SKM-1 (cell line): ENCODE data around the gene KCTD1.

Experiments
- DNase-seq: peaks from one replicate; lab custom pipeline; 2025; ENCODE audit not compliant: unreplicated experiment; lab: John Stamatoyannopoulos, UW

The KCTD1 gene

GRCh38 chr18:26548415-26549262, at the start of gene KCTD1:
TSS of gene KCTD1 (minus strand) at chr18:26548553. CDS start at chr18:26548536, 17 bp downstream.
- peak; percentile 55 for DNase-seq

GRCh38 chr18:26593365-26594320, 45.3 kb upstream of the KCTD1 start:
- no peak for DNase-seq

GRCh38 chr18:26584745-26585144, 36.4 kb upstream of the KCTD1 start:
- DNase-seq = no peak

GRCh38 chr18:26579941-26580618, 31.7 kb upstream of the KCTD1 start:
- no peak for DNase-seq

GRCh38 chr18:26575865-26576217, 27.5 kb upstream of the KCTD1 start:
- DNase-seq = no peak

GRCh38 chr18:26574958-26575864, 26.9 kb upstream of the KCTD1 start:
- DNase-seq = no peak

GRCh38 chr18:26568926-26569665, 20.7 kb upstream of the KCTD1 start:
- no peak for DNase-seq

GRCh38 chr18:26568513-26568912, 20.2 kb upstream of the KCTD1 start:
- no peak for DNase-seq

GRCh38 chr18:26566874-26567555, 18.7 kb upstream of the KCTD1 start:
- DNase-seq = no peak

GRCh38 chr18:26565514-26565913, 17.2 kb upstream of the KCTD1 start:
- no peak for DNase-seq

GRCh38 chr18:26563024-26563423, 14.7 kb upstream of the KCTD1 start:
- no peak for DNase-seq

- DNase-seq = no peak
These were observed 14.2 kb upstream of the KCTD1 start for GRCh38 chr18:26562568-26562967.

- no peak for DNase-seq
These were observed 13.4 kb upstream of the KCTD1 start for GRCh38 chr18:26561769-26562168.

- DNase-seq = no peak
These were observed 8.2 kb upstream of the KCTD1 start for GRCh38 chr18:26556573-26556972.

GRCh38 chr18:26555804-26556553, 7.6 kb upstream of the KCTD1 start:
- no peak for DNase-seq

- DNase-seq = no peak
These were observed 5.6 kb upstream of the KCTD1 start for GRCh38 chr18:26553943-26554342.

GRCh38 chr18:26551695-26552081, 3.3 kb upstream of the KCTD1 start:
- DNase-seq = no peak

- DNase-seq = no peak
These were observed 2.8 kb upstream of the KCTD1 start for GRCh38 chr18:26550998-26551694.
